A172 (cell line): Measurements from ENCODE around the gene ALS2CL. TPM values are rescaled to one million over a fixed set of nuclear protein-coding genes. Genes with fewer than 3 reads are reported as not detected.

ENCODE experiments used
- DNase-seq: peaks from one replicate; pipeline ENCODE4 v3.0.0-alpha.2; 2015; ENCODE audit warnings: low spot score
- total RNA-seq: library from RNA; depleted of rRNA; stranded (reverse); fragments of >200 nt; shearing (Covaris generic); gene quantifications from 2 replicates; pipeline ENCODE4 v1.2.3, GENCODE V29; 2014

ALS2CL gene
- total RNA-seq, 1 experiment from 2014 or later: 5.4 TPM

GRCh38 chr3:46665763-46666452, 27.6 kb downstream of the ALS2CL start:
- no peak for DNase-seq

- DNase-seq: no peak
Measured at GRCh38 chr3:46664971-46665762, 28.3 kb downstream of the ALS2CL start.

GRCh38 chr3:46664188-46664970, 29.1 kb downstream of the ALS2CL start:
- DNase-seq: no peak

GRCh38 chr3:46663591-46664135, 29.8 kb downstream of the ALS2CL start:
- DNase-seq: peak; percentile 63

GRCh38 chr3:46662771-46663551, 30.5 kb downstream of the ALS2CL start:
- peak; percentile 14 for DNase-seq

GRCh38 chr3:46661776-46662766, 31.4 kb downstream of the ALS2CL start:
- DNase-seq: no peak

GRCh38 chr3:46660543-46661523, 32.6 kb downstream of the ALS2CL start:
- DNase-seq: no peak

GRCh38 chr3:46660003-46660402, 33.5 kb downstream of the ALS2CL start:
- no peak for DNase-seq

- no peak for DNase-seq
Measured at GRCh38 chr3:46659285-46659684, 34.2 kb downstream of the ALS2CL start.

GRCh38 chr3:46656778-46657556, 36.5 kb downstream of the ALS2CL start:
- DNase-seq: no peak

- DNase-seq: no peak
Measured at GRCh38 chr3:46655271-46655670, 38.2 kb downstream of the ALS2CL start.

- DNase-seq: no peak
Measured at GRCh38 chr3:46651084-46651483, 42.4 kb downstream of the ALS2CL start.

- DNase-seq: peak; percentile 21
Measured at GRCh38 chr3:46649436-46649835, 44.0 kb downstream of the ALS2CL start.

- DNase-seq: no peak
Measured at GRCh38 chr3:46648096-46648495, 45.4 kb downstream of the ALS2CL start.

- DNase-seq: peak; percentile 40
Measured at GRCh38 chr3:46646700-46647099, 46.8 kb downstream of the ALS2CL start.

GRCh38 chr3:46643701-46644100, 49.8 kb downstream of the ALS2CL start:
- no peak for DNase-seq

- DNase-seq: no peak
Measured at GRCh38 chr3:46642971-46643370, 50.5 kb downstream of the ALS2CL start.

GRCh38 chr3:46640927-46641326, 52.6 kb downstream of the ALS2CL start:
- DNase-seq: no peak
